ENCODE data around the gene CCNK. TPM values are rescaled to one million over a fixed set of nuclear protein-coding genes. Genes with fewer than 3 reads are reported as not detected.

The CCNK gene
- total RNA-seq, 3 donors from 2014 or later = 23.0 to 29.0 (median 23.9) TPM

DNA sequence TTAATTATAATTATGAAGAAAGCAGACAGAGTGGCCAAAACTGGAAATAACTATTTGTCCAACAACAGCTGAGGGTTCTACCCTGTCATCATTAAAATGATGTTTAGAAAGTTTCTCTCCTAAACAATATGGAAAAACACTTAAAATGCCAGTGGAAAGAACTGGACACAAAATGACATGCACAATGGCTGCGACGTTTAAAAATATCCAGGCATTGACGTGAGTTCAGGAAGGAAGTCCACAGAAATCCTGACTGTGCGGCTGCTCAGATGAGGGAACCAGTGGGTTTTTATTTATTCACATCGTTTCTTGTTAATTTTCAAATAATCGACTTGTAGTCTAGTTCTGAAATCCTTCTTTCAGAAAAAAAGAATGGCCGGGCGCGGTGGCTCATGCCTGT is 58.3 kb downstream of the CCNK start:
- H3K27ac ChIP-seq = no peak overlapping the region

GRCh38 chr14:99540196-99541032 is 59.2 kb downstream of the CCNK start:
- DNase-seq (ENCODE audit: low spot score in 2 of 2) = no peak
- Histone ChIP-seq H3K9me3 (no peaks in the 10 kb centered on the region), H3K36me3 (no peaks in the 10 kb centered on the region), H3K27ac (no peak overlapping the region), H3K27me3 (no peaks in the 10 kb centered on the region), H3K4me3 (no peak overlapping the region), H3K4me1 (no peaks in the 10 kb centered on the region)
- intact Hi-C loops (cut with DNase I; ENCODE audit: low total_unique reads) = no loop called here
- no peak for TF ChIP-seq POLR2A (IDR thresholded peaks at IDR 0.05)
- TF ChIP-seq POLR2AphosphoS5 (IDR thresholded peaks at IDR 0.05) = no peak
- TF ChIP-seq, protein P1, sequence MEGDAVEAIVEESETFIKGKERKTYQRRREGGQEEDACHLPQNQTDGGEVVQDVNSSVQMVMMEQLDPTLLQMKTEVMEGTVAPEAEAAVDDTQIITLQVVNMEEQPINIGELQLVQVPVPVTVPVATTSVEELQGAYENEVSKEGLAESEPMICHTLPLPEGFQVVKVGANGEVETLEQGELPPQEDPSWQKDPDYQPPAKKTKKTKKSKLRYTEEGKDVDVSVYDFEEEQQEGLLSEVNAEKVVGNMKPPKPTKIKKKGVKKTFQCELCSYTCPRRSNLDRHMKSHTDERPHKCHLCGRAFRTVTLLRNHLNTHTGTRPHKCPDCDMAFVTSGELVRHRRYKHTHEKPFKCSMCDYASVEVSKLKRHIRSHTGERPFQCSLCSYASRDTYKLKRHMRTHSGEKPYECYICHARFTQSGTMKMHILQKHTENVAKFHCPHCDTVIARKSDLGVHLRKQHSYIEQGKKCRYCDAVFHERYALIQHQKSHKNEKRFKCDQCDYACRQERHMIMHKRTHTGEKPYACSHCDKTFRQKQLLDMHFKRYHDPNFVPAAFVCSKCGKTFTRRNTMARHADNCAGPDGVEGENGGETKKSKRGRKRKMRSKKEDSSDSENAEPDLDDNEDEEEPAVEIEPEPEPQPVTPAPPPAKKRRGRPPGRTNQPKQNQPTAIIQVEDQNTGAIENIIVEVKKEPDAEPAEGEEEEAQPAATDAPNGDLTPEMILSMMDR (IDR thresholded peaks at IDR 0.05) = no peak

More for the DNA sequence above, 58.3 kb downstream of the CCNK start:
- Histone ChIP-seq H3K36me3 (no peaks in the 10 kb centered on the region), H3K4me1 (no peaks in the 10 kb centered on the region), H3K4me3 (no peak overlapping the region), H3K27me3 (no peaks in the 10 kb centered on the region), H3K9me3 (no peaks in the 10 kb centered on the region)
- DNase-seq (ENCODE audit: low spot score in 2 of 2) = no peak
- intact Hi-C loops (cut with DNase I; ENCODE audit: low total_unique reads) = no loop called here
- TF ChIP-seq POLR2AphosphoS5 (IDR thresholded peaks at IDR 0.05) (no peak), POLR2A (IDR thresholded peaks at IDR 0.05) (no peak)
- TF ChIP-seq, protein P1 (IDR thresholded peaks at IDR 0.05) = no peak

DNA sequence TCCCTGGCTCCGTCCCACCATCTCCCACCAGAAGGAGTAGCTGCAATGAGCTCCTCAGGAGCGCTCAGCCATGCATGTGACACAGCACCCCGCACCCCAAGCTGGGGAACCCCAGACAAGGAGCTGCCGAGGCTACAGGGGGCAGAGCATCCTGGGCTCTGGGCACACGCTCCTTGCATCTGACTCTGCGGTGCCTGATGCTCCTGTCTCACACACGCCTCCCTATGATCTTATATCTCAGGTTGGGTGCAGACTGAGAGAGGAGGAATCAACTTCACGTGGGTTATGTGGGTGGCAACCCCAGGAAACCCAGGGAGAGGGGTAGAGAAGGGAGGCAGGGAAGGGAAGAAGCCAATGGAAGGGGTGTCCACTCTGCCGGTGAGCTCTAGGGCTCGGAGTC is 60.0 kb downstream of the CCNK start:
- Histone ChIP-seq H3K9me3 (no peaks in the 10 kb centered on the region), H3K4me3 (no peak overlapping the region), H3K4me1 (peaks cover 0 to 6% of the 10 kb centered on the region in 2 donors), H3K36me3 (no peaks in the 10 kb centered on the region), H3K27ac (no peak overlapping the region), H3K27me3 (no peaks in the 10 kb centered on the region)
- intact Hi-C loops (cut with DNase I; ENCODE audit: low total_unique reads) = no loop called here
- no peak for DNase-seq (ENCODE audit: low spot score in 2 of 2)
- TF ChIP-seq, protein P1 (IDR thresholded peaks at IDR 0.05) = no peak
- no peak for TF ChIP-seq POLR2A (IDR thresholded peaks at IDR 0.05)
- TF ChIP-seq POLR2AphosphoS5 (IDR thresholded peaks at IDR 0.05) = no peak

DNA sequence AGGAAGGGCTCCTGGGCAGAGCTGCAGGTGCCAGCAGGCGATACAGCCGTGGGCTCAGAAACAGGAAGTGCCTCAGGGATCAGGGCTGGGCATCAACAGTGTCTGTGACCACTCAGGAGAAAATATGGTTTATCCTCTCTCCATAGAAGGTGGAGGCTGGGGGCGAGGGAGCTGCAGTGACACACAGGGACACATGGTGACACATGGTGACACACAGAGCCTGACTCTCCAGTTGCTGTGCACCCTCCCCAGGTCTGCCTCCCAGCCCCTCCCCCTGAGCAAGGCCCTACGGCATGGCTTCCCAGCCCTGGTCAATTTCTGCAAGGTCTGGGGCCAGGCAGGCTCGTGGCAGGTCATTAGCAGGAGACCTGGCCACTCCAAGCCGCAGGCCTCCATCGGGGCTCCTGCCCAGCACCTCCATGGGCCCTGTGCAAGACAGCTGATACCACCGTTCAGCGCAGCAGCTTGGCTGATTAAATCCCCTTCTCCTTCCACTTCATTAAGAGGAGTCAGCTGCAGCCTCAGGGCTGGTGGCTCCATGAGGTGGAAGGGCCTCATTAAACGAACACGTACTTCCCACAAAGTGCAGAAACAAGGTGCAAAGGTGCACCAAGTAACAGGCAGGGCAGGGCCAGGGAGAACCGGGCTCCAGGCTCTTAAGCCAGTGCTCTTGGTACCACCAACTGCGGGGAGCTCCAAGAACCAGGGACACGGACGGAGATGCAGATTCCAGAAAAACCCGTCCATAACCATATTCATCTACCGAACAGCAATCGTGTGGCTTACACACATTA is 60.7 kb downstream of the CCNK start:
- no peaks in the 10 kb centered on the region for H3K27me3 ChIP-seq
- no peak overlapping the region for H3K27ac ChIP-seq
- no peak for DNase-seq (ENCODE audit: low spot score in 2 of 2)
- H3K9me3 ChIP-seq = no peaks in the 10 kb centered on the region
- H3K36me3 ChIP-seq = no peaks in the 10 kb centered on the region
- TF ChIP-seq, protein P1 (IDR thresholded peaks at IDR 0.05) = no peak
- TF ChIP-seq POLR2A (IDR thresholded peaks at IDR 0.05) (no peak), POLR2AphosphoS5 (IDR thresholded peaks at IDR 0.05) (no peak)
- H3K4me1 ChIP-seq = peaks cover 4 to 11% of the 10 kb centered on the region in 2 donors
- intact Hi-C loops (cut with DNase I; ENCODE audit: low total_unique reads) = loop anchor here (1.0 kb wide), 1 partner anchor 12 kb away; no protein-coding TSS in a partner anchor
- no peak overlapping the region for H3K4me3 ChIP-seq

DNA sequence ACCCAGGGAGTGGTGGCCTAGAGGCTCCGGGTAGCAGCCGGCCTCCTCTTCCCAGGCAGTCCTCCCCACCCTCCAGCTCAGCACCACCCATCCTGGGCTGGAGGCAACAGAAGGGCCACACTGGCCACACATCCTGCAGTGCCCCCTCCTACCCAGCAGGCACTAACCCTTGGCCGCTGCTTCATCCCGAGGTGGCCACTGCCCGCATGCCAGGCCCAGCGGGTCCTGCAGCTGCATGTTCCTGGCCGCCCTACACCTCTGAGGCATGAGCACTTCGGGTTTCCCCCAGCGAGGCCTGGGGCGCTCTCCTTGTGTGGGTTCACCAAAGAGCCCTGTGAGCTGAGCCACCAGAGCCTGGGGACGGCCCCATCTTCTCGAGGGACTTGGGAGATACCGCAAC is 61.4 kb downstream of the CCNK start:
- no peaks in the 10 kb centered on the region for H3K36me3 ChIP-seq
- H3K4me1 ChIP-seq = peaks cover 4 to 11% of the 10 kb centered on the region in 2 donors
- H3K27ac ChIP-seq = no peak overlapping the region
- H3K4me3 ChIP-seq = no peak overlapping the region
- no peaks in the 10 kb centered on the region for H3K9me3 ChIP-seq
- no peaks in the 10 kb centered on the region for H3K27me3 ChIP-seq
- TF ChIP-seq, protein P1 (IDR thresholded peaks at IDR 0.05) = no peak
- no peak for TF ChIP-seq POLR2AphosphoS5 (IDR thresholded peaks at IDR 0.05)
- no peak for TF ChIP-seq POLR2A (IDR thresholded peaks at IDR 0.05)
- intact Hi-C loops (cut with DNase I; ENCODE audit: low total_unique reads) = loop anchor here (1.0 kb wide), 1 partner anchor 12 kb away; no protein-coding TSS in a partner anchor
- no peak for DNase-seq (ENCODE audit: low spot score in 2 of 2)
